Midbrain (tissue), 1 donor: ENCODE results near the gene CCDC77.
A peak's percentile ranks its signal among the peaks of the same experiment; 100 is the strongest.
"Not testable (repeated sequence)": the region's sequence is repeated elsewhere in the genome, so short reads cannot be mapped to it uniquely, and the experiment has no call there.

Experiments
- DNase-seq: peaks from one replicate; lab custom pipeline; 2025; lab: John Stamatoyannopoulos, UW

The CCDC77 gene

GRCh38 chr12:401235-402028 lies at the start of gene CCDC77:
CCDC77 (plus strand) TSS chr12:401644; CDS start chr12:409384, 7,740 bp downstream.
- no peak for DNase-seq

GRCh38 chr12:356276-356988 lies 45.0 kb upstream of the CCDC77 start:
- DNase-seq: no peak

DNA sequence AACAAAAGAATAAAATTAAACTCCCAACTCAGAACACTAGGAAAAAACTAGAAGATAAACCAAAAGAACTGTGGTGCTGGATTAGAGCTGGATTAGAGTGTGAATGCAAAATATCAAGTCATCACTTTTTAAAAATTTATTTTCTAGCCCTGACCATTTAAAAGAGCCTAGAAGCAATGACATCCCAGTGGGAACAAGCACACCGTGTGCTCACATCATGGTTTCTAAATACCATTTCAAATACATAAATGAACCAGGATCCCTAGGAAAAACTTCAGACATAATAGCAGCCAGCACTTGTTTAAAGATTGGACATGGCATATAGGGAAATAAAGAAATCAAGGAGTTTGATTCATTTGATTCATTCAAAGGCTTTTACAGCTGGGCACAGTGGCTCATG lies 42.4 kb upstream of the CCDC77 start:
- no peak for DNase-seq

DNA sequence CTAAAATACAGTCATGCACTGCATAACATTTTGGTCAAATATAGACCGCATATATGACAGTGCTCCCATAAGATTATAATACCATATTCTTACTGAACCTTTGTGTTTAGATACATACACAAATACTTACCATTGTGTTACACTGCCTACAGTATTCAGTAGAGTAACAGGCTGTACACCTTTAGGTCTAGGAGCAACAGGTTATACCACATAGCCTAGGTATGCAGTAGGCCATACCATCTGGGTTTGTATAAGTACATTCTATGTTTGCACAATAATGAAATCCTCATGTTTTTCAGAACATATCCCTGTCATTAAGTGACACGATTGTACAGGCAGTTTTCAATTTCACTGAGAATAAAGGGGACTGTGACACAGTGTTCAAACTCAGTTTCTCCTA lies 34.6 kb upstream of the CCDC77 start:
- DNase-seq: no peak

DNA sequence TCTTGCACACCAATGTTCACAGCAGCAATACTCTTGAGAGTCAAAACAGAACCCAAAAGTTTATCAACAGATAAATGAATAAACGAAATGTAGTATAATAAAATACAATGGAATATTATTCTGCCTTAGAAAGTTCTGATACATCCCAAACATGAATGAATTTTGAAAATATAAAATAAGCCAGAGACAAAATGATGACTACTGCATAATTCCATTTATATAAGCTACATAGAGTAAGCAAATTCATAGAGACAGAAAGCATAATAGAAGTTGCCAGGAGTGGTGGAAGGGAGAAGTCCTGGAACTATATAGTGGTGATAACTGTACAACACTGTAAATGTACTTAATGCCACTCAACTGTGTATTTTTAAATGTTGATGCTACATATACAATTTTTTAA lies 33.5 kb upstream of the CCDC77 start:
- DNase-seq: no peak

- DNase-seq: not testable (repeated sequence)
Measured at GRCh38 chr12:370739-371485, 30.5 kb upstream of the CCDC77 start.

GRCh38 chr12:386651-387050 lies 14.8 kb upstream of the CCDC77 start:
- no peak for DNase-seq

GRCh38 chr12:388012-388411 lies 13.4 kb upstream of the CCDC77 start:
- DNase-seq: no peak

GRCh38 chr12:388541-389141 lies 12.8 kb upstream of the CCDC77 start:
- no peak for DNase-seq

DNA sequence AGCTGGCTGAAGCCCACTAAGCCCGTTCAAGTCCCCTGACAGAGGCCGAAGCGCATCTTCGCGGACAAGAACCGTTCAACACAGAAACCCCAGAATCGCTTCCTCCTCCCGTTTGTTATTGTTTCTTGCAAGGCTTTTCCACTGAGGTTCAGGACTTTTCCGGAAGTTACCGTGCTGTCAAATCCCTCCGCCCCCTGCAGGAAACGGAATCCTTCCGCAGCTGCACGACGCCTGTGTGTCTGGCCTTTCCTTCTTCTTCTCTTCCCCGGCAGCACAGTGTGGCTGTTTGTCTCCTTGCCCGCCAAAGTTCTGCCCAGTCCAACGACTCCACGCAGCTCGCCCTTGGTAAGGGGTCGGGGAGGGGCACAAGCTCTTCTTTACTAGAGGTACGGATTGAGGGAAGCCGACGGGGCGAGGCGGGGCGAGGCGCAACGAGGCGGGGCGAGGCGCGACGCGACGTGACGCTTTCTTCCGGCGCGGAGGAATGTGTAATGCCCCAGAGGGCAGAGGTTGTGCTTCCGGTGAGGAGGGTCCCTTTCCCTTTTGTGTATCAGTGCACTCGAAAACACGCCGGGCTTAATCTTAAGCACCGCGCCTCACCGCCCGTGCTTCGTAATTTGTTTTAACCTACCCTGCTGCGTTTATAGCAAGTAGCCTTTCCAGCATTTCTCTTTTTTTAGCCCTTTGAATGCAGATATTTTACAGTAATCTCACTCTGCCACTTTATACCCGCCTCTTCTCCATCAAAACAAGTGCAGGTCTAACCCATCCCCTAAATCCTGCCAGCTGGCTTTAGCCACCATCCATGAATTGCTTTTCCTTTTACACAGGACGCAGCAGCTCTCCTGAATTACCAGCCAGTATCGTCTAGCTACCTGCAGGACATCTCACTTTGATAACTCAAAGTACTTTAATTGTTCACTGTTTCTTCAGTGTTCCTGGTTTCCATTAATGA lies 12.0 kb upstream of the CCDC77 start, which contains the start of gene KDM5A:
TSS of gene KDM5A (minus strand) at position 179 of the 955 bp plus-strand sequence. CDS start 229 bp downstream, outside the sequence.
- DNase-seq: no peak

DNA sequence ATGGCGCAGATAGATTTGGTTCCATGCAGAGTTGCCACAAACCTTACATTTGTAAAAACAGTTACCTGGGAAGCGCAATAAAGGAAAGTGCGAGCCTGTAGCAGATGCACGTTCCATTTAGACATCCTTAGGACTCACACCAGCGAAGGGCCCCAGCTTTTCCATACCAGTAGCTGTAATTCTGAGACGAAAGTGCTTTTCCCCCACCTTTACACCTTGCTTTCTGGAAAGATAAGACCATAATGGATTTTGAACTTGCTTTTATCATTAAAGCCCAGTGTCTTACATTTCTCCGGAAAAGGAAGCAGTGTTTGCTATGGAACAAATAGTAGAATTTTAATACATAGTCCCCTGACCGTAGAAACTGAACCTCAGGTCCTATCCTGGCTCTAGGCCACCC lies 616 bp upstream of the CCDC77 start:
- no peak for DNase-seq

GRCh38 chr12:402029-402389 lies 565 bp downstream of the CCDC77 start:
- DNase-seq: no peak

GRCh38 chr12:414859-415258 lies 13.4 kb downstream of the CCDC77 start:
- DNase-seq: no peak

GRCh38 chr12:418432-418831 lies 17.0 kb downstream of the CCDC77 start:
- DNase-seq: no peak

GRCh38 chr12:422526-422925 lies 21.1 kb downstream of the CCDC77 start:
- no peak for DNase-seq

GRCh38 chr12:435737-436136 lies 34.3 kb downstream of the CCDC77 start:
- not testable (repeated sequence) for DNase-seq

- peak; percentile 65 for DNase-seq
Measured at GRCh38 chr12:442235-442884, 40.9 kb downstream of the CCDC77 start.

DNA sequence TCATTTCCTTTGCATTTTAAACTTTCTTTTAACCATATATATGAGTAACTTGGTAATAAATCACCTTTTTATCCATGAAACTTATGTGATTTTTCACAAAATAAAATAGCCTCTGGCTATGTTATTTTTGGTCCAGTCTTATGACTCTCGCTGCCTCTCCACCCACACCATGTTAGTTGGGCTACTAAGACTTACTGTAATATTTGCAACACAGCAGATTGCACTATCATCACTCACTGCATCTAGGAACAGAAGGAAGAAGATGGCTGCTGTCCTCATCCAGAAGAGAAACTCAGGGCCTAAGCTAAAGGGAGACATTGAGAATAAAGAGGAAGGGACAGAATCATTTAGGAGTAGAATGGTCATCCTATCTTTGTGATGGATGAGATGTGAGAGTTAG lies 45.7 kb downstream of the CCDC77 start:
- no peak for DNase-seq

GRCh38 chr12:449203-449602 lies 47.8 kb downstream of the CCDC77 start:
- DNase-seq: no peak

DNA sequence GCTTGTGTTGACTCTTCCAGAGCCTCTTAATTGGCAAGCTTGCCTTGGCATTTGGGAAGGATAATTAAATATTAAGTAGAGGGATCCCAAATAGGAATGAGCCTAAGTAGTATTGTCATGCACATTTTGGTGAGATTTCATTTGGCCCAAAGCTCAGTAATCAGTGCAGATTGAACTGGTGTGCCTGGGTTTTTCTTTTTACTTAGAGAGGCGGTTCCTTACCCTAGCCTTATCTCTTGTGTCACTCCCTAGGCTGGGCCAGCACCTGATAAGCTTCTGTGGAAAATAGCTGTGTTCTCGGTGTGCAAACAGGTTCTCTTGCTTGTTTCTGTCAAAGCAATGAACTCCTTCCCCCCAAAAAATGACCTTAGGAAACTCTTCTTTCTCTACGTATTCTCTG lies 49.0 kb downstream of the CCDC77 start:
- no peak for DNase-seq
